ENCODE data around the gene GNAI3.
A peak's percentile ranks its signal among the peaks of the same experiment; 100 is the strongest.

GNAI3 gene

GRCh38 chr1:109611308-109611990 lies 63.0 kb downstream of the GNAI3 start:
- DNase-seq (ENCODE audit: low read depth) = no peak
- no peak overlapping the region for H3K4me3 ChIP-seq (ENCODE audit: low read depth, low read length)
- no peak for TF ChIP-seq CTCF (conservative IDR thresholded peaks at IDR 0.05; ENCODE audit: low read depth, low read length)

DNA sequence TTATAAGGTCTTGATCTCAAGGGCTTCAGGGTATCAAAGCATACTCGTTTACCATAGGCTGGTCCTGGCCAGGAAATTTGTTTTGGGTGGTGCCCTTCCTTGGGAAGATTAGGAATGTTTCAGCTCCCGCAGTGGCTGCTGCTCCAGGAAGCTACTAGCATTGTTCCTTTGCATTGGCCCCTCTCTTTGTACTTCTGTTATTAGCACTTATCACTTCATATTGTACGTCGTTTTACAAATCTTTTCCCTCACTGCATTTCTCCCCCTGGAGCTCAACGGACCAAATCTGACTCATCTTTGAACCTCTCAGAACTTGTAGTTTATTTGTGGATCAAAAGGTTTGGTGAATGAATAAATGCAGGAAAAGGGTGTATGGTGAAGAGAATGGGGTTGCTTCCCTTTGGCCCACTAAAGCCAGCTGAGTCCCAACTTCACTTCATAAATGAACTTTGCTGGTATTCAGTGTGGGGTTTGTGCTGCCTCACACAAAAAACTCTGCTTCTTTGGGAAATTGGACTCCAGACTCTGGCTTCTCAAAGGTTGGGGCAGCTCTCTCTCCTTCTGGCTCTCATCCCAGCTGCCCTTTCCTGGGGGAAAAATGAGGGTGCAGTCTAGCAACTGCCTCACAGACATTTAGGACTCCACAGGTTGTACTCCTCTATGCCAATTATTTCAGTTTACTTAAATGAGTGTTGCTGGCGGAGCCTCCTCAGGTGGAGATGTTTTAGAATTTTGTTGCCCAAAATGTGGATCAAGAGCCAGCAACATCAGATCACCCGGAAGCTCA lies 65.1 kb downstream of the GNAI3 start:
- no peak overlapping the region for H3K4me3 ChIP-seq (ENCODE audit: low read depth, low read length)
- DNase-seq (ENCODE audit: low read depth) = peak; percentile 62
- no peak for TF ChIP-seq CTCF (conservative IDR thresholded peaks at IDR 0.05; ENCODE audit: low read depth, low read length)

GRCh38 chr1:109615879-109616278 lies 67.5 kb downstream of the GNAI3 start:
- TF ChIP-seq CTCF (conservative IDR thresholded peaks at IDR 0.05; ENCODE audit: low read depth, low read length) = no peak
- no peak overlapping the region for H3K4me3 ChIP-seq (ENCODE audit: low read depth, low read length)
- peak; percentile 46 for DNase-seq (ENCODE audit: low read depth)

DNA sequence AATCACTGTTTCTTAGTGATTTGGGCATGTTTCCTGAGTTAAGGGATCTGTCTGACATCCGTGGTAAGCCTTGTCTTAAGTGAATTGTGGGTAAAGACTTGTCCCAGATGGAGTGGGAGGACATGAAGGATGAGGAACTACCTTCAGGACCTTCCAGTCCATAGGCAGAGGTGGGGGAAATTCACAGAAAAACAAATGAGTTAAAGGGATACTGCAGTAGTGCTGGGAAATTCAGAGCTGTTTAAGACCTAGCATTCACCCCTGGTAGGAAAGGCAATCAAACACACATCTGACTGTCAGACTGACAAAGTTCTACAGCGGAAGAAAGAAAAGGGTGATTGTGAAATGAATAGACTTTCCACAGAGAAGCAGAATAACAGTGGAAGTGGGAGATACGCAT lies 68.0 kb downstream of the GNAI3 start:
- no peak for TF ChIP-seq CTCF (conservative IDR thresholded peaks at IDR 0.05; ENCODE audit: low read depth, low read length)
- H3K4me3 ChIP-seq (ENCODE audit: low read depth, low read length) = no peak overlapping the region
- DNase-seq (ENCODE audit: low read depth) = no peak

DNA sequence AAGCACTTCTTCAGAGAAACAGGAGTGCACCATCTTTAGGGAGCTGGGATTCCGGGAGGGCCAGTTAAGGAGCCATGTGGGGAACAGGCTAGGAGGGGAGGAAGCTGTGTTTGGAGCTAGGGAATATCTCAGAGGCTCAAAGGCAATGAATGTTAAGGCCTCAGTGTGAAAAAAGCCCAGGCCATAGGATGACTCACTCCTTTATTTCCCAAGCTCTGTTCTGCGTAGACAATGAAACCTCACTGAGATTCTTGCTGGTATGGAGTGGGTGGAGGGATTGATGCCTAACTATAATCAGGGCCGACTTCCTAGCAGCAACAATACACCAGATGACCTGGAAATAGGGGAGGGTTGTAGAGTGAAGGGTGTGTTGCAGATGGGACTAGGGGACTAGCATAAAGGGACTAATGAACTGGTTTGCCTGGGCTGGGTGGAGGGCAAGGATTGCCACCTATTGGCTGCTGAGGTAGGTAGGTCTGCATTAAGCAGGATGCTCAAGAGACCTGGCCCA lies 68.9 kb downstream of the GNAI3 start:
- no peak overlapping the region for H3K4me3 ChIP-seq (ENCODE audit: low read depth, low read length)
- peak; percentile 94 for DNase-seq (ENCODE audit: low read depth)
- peak; percentile 4 for TF ChIP-seq CTCF (conservative IDR thresholded peaks at IDR 0.05; ENCODE audit: low read depth, low read length)

GRCh38 chr1:109618661-109619575 lies 70.5 kb downstream of the GNAI3 start:
- TF ChIP-seq CTCF (conservative IDR thresholded peaks at IDR 0.05; ENCODE audit: low read depth, low read length) = no peak
- DNase-seq (ENCODE audit: low read depth) = no peak
- H3K4me3 ChIP-seq (ENCODE audit: low read depth, low read length) = peak overlapping the region; percentile 93
